Measurements from ENCODE around the gene YTHDF1. TPM values are rescaled to one million over a fixed set of nuclear protein-coding genes. Genes with fewer than 3 reads are reported as not detected.

YTHDF1 gene
- total RNA-seq, 2 experiments from 2014 or later, result 42.6 to 43.9 TPM

- ChIA-PET POLR2A (no interaction called here), CTCF (no interaction called here)
Measured at GRCh38 chr20:63178446-63178820, 37.5 kb downstream of the YTHDF1 start.

- CTCF ChIA-PET, result no interaction called here
- POLR2A ChIA-PET, result no interaction called here
Measured at GRCh38 chr20:63177785-63178445, 38.0 kb downstream of the YTHDF1 start.

GRCh38 chr20:63177134-63177784 lies 38.7 kb downstream of the YTHDF1 start:
- ChIA-PET CTCF (no interaction called here), POLR2A (no interaction called here)

- POLR2A ChIA-PET, result no interaction called here
Measured at GRCh38 chr20:63176427-63177133, 39.4 kb downstream of the YTHDF1 start.

GRCh38 chr20:63176034-63176426 lies 39.9 kb downstream of the YTHDF1 start:
- POLR2A ChIA-PET, result no interaction called here
- CTCF ChIA-PET, result no interaction called here

More at GRCh38 chr20:63176427-63177133, 39.4 kb downstream of the YTHDF1 start:
- CTCF ChIA-PET, result no interaction called here

GRCh38 chr20:63175038-63175895 lies 40.7 kb downstream of the YTHDF1 start:
- ChIA-PET POLR2A (no interaction called here), CTCF (no interaction called here)

GRCh38 chr20:63174309-63175037 lies 41.5 kb downstream of the YTHDF1 start:
- ChIA-PET CTCF (no interaction called here), POLR2A (no interaction called here)

GRCh38 chr20:63173552-63174191 lies 42.3 kb downstream of the YTHDF1 start:
- CTCF ChIA-PET, result no interaction called here
- POLR2A ChIA-PET, result no interaction called here

GRCh38 chr20:63172726-63173125 lies 43.2 kb downstream of the YTHDF1 start:
- CTCF ChIA-PET, result interaction anchor here (0.8 to 1.0 kb wide), 2 partner anchors 11 to 157 kb away, joined by 3 read pairs; no protein-coding TSS in a partner anchor
- POLR2A ChIA-PET, result no interaction called here

- CTCF ChIA-PET, result interaction anchor here (0.8 to 1.0 kb wide), 2 partner anchors 11 to 157 kb away, joined by 3 read pairs; no protein-coding TSS in a partner anchor
- POLR2A ChIA-PET, result no interaction called here
Measured at GRCh38 chr20:63171991-63172390, 43.9 kb downstream of the YTHDF1 start.

GRCh38 chr20:63169681-63170080 lies 46.2 kb downstream of the YTHDF1 start:
- ChIA-PET CTCF (no interaction called here), POLR2A (no interaction called here)

- POLR2A ChIA-PET, result no interaction called here
- CTCF ChIA-PET, result no interaction called here
Measured at GRCh38 chr20:63168861-63169260, 47.1 kb downstream of the YTHDF1 start.

- ChIA-PET CTCF (no interaction called here), POLR2A (no interaction called here)
Measured at GRCh38 chr20:63167918-63168520, 47.9 kb downstream of the YTHDF1 start.

GRCh38 chr20:63167026-63167917 lies 48.7 kb downstream of the YTHDF1 start:
- ChIA-PET CTCF (no interaction called here), POLR2A (no interaction called here)

- CTCF ChIA-PET, result no interaction called here
- POLR2A ChIA-PET, result no interaction called here
Measured at GRCh38 chr20:63166193-63167020, 49.5 kb downstream of the YTHDF1 start.

- CTCF ChIA-PET, result no interaction called here
- POLR2A ChIA-PET, result no interaction called here
Measured at GRCh38 chr20:63165356-63166192, 50.4 kb downstream of the YTHDF1 start.

All from activated CD8-positive, alpha-beta memory T cell treated with anti-CD3 and anti-CD28 coated beads for 36 hours (primary cell).